H1 (cell line): ENCODE measurements around the gene EYA2. TPM values are rescaled to one million over a fixed set of nuclear protein-coding genes. Genes with fewer than 3 reads are reported as not detected.

ENCODE experiments used
- EP300 ChIP-seq, 2 experiments: IDR thresholded peaks; 1 replicate in 1 of 2; 2 replicates in 1 of 2; pipeline ENCODE4 v1.6.1; 2011 to 2012; ENCODE audit warnings: low read depth in 2 of 2, low read length in 2 of 2, mild to moderate bottlenecking in 2 of 2, borderline replicate concordance in 1 of 2, inconsistent platforms in 1 of 2, moderate library complexity in 1 of 2
- MAFK ChIP-seq: IDR thresholded peaks from 2 replicates; pipeline ENCODE4 v1.6.1; 2012; ENCODE audit warnings: low read depth, mild to moderate bottlenecking, improper control_type of control experiment, low read length
- polyA plus RNA-seq, 7 experiments: library from polyadenylated mRNA; depleted of rRNA in 3 of 7; stranded (reverse) in 5 of 7; unstranded in 2 of 7; fragments of >200 nt in 5 of 7; fragments of 200-250 nt in 2 of 7; gene quantifications; 1 replicate in 5 of 7; 2 replicates in 1 of 7; 4 replicates in 1 of 7; pipeline versions ENCODE4 v1.2.1 to v1.2.3, GENCODE V29; 2011 to 2013; ENCODE audit warnings: missing spikeins in 2 of 7, mixed read lengths in 2 of 7
- total RNA-seq: library from RNA; stranded (reverse); fragmentation: NEBNext Ultra II Directional; extraction: Animal tissue kit (Norgen Biotek cat#: 25700); gene quantifications from 2 replicates; pipeline ENCODE4 v1.2.1, GENCODE V29; 2021

Gene EYA2
- total and polyA plus RNA-seq, 2 of the 8 experiments (the other 6 are each of a cell fraction or from before 2014, with no cell fraction given): 1.6 to 1.7 TPM

DNA sequence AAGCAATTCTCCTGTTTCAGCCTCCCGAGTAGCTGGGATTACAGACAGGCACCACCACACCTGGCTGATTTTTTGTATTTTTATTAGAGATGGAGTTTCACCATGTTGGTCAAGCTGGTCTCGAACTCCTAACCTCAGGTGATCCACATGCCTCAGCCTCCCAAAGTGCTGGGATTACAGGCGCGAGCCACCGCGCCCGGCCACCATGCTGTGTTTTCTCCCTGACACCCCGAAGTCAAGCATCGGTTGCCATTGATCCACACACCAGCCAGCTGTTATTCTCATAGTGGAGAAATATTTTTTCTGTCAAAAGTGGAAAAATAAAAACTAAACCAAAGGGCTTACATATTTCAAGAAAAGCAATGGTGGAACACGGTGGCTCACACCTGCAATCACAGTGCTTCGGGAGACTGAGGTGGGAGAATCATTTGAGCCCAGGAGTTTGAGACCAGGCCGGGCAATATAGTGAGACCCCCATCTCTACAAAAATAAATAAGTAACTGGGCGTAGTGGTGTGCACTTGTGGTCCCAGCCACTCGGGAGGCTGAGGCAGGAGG is 304.4 kb downstream of the EYA2 start (continued):
- no peak for TF ChIP-seq MAFK
- no peak for TF ChIP-seq EP300 (IDR thresholded peaks at IDR 0.05; ENCODE audit: borderline replicate concordance in 1 of 2, low read depth in 2 of 2, low read length in 2 of 2)
